Hepatocyte (in vitro differentiated cells): Measurements from ENCODE around the gene ENTHD1. TPM values are rescaled to one million over a fixed set of nuclear protein-coding genes. Genes with fewer than 3 reads are reported as not detected.

ENCODE experiments used
- DNase-seq: peaks from one replicate; pipeline ENCODE4 v3.0.0-alpha.2; 2016; ENCODE audit warnings: low spot score
- H2AFZ ChIP-seq: fragments of 200-600 bp; sonication (generic); 2 replicates; pipeline ENCODE4 v1.6.0; 2016; ENCODE audit warnings: antibody characterized with exemption, mild to moderate bottlenecking
- H3K27ac ChIP-seq: fragments of 200-600 bp; sonication (generic); 2 replicates; pipeline ENCODE4 v1.5.1; 2016; ENCODE audit warnings: mild to moderate bottlenecking
- H3K27me3 ChIP-seq: fragments of 200-600 bp; sonication (generic); 2 replicates; pipeline ENCODE4 v1.6.1; 2016
- H3K36me3 ChIP-seq: fragments of 200-600 bp; sonication (generic); replicated peaks from 2 replicates; pipeline ENCODE4 v1.5.1; 2016; ENCODE audit warnings: low read depth; ENCODE audit not compliant: insufficient read depth
- H3K4me1 ChIP-seq: fragments of 200-600 bp; sonication (generic); 2 replicates; pipeline ENCODE4 v1.5.1; 2016; ENCODE audit warnings: mild to moderate bottlenecking, moderate library complexity; ENCODE audit not compliant: insufficient read depth
- H3K4me2 ChIP-seq: fragments of 200-600 bp; sonication (generic); 2 replicates; pipeline ENCODE4 v1.6.0; 2016
- H3K4me3 ChIP-seq: fragments of 200-600 bp; sonication (generic); 2 replicates; pipeline ENCODE4 v1.5.1; 2016; ENCODE audit warnings: mild to moderate bottlenecking
- H3K79me2 ChIP-seq: fragments of 200-600 bp; sonication (generic); 2 replicates; pipeline ENCODE4 v1.6.0; 2017; ENCODE audit warnings: mild to moderate bottlenecking
- H3K9me2 ChIP-seq: fragments of 200-600 bp; sonication (generic); replicated peaks from 2 replicates; pipeline ENCODE4 v1.6.0; 2017; ENCODE audit warnings: mild to moderate bottlenecking; ENCODE audit not compliant: insufficient read depth
- H3K9me3 ChIP-seq: fragments of 200-600 bp; sonication (generic); 2 replicates; pipeline ENCODE4 v1.5.1; 2016; ENCODE audit warnings: low read depth, mild to moderate bottlenecking
- H4K20me1 ChIP-seq: fragments of 200-600 bp; sonication (generic); 2 replicates; pipeline ENCODE4 v1.6.0; 2016; ENCODE audit warnings: mild to moderate bottlenecking; ENCODE audit not compliant: insufficient read depth, poor library complexity, severe bottlenecking
- CTCF ChIP-seq: fragments of 200-600 bp; sonication (generic); IDR thresholded peaks from 2 replicates; pipeline ENCODE4 v1.5.1; 2016; ENCODE audit warnings: antibody characterized with exemption, mild to moderate bottlenecking; ENCODE audit not compliant: poor library complexity
- EZH2 ChIP-seq: fragments of 200-600 bp; sonication (generic); IDR thresholded peaks from 2 replicates; pipeline ENCODE4 v1.6.1; 2016; ENCODE audit warnings: antibody characterized with exemption, mild to moderate bottlenecking, borderline replicate concordance
- EZH2phosphoT487 ChIP-seq: fragments of 200-600 bp; sonication (generic); IDR thresholded peaks from one replicate; pipeline ENCODE4 v1.6.1; 2018; ENCODE audit warnings: antibody characterized with exemption, mild to moderate bottlenecking, low read depth, moderate library complexity; ENCODE audit not compliant: unreplicated experiment, severe bottlenecking
- WGBS: methylation state at CpG from one replicate; pipeline ENCODE4 v1.1.6; 2016; ENCODE audit warnings: low lambda C conversion rate; ENCODE audit errors: missing lambda C conversion rate; 5-methylcytosine and 5-hydroxymethylcytosine counted together
- polyA plus RNA-seq: library from polyadenylated mRNA; unstranded; fragments of >200 nt; fragmentation: Nextera tagmentation; extraction: Ambion mirVana; gene quantifications from 2 replicates; pipeline ENCODE4 v1.2.1, GENCODE V29; 2016
- total RNA-seq: library from RNA; depleted of rRNA; stranded (reverse); fragments of >200 nt; gene quantifications from 2 replicates; pipeline ENCODE4 v1.2.3, GENCODE V29; 2014

ENTHD1 gene
- total and polyA plus RNA-seq, 2 experiments from 2014 or later = not detected

- Histone ChIP-seq H3K27me3 (no peaks in the 10 kb centered on the region), H3K4me3 (no peak overlapping the region), H3K79me2 (no peaks in the 10 kb centered on the region), H2AFZ (no peak overlapping the region), H3K9me3 (no peaks in the 10 kb centered on the region), H4K20me1 (no peaks in the 10 kb centered on the region), H3K9me2 (no peaks in the 10 kb centered on the region), H3K4me1 (peaks cover under 1% of the 10 kb centered on the region), H3K27ac (no peak overlapping the region), H3K4me2 (no peak overlapping the region), H3K36me3 (no peaks in the 10 kb centered on the region)
- no peak for TF ChIP-seq EZH2
- no peak for TF ChIP-seq CTCF
- DNase-seq = no peak
- 89% methylated on average over 8 of the region's 8 CpGs for WGBS
Observed at GRCh38 chr22:39703091-39703490, 190.5 kb downstream of the ENTHD1 start.

- DNase-seq = no peak
- H2AFZ ChIP-seq = no peak overlapping the region
- no peaks in the 10 kb centered on the region for H3K4me1 ChIP-seq
- H3K4me3 ChIP-seq = no peak overlapping the region
- H3K4me2 ChIP-seq = no peak overlapping the region
- no peak overlapping the region for H3K27ac ChIP-seq
- H3K9me3 ChIP-seq = no peaks in the 10 kb centered on the region
- TF ChIP-seq CTCF = no peak
- TF ChIP-seq EZH2 = no peak
- TF ChIP-seq EZH2phosphoT487 = no peak
- no peaks in the 10 kb centered on the region for H3K36me3 ChIP-seq
- no peaks in the 10 kb centered on the region for H3K27me3 ChIP-seq
- 85% methylated on average over 7 of the region's 7 CpGs for WGBS
- no peaks in the 10 kb centered on the region for H4K20me1 ChIP-seq
- H3K79me2 ChIP-seq = no peaks in the 10 kb centered on the region
- H3K9me2 ChIP-seq = no peaks in the 10 kb centered on the region
Observed at GRCh38 chr22:39700565-39700964, 193.0 kb downstream of the ENTHD1 start.

GRCh38 chr22:39699631-39700360 is 193.8 kb downstream of the ENTHD1 start:
- H3K36me3 ChIP-seq = no peaks in the 10 kb centered on the region
- DNase-seq = no peak
- no peaks in the 10 kb centered on the region for H3K79me2 ChIP-seq
- no peak overlapping the region for H3K27ac ChIP-seq
- H3K4me3 ChIP-seq = no peak overlapping the region
- H4K20me1 ChIP-seq = no peaks in the 10 kb centered on the region
- no peaks in the 10 kb centered on the region for H3K4me1 ChIP-seq
- no peak overlapping the region for H2AFZ ChIP-seq
- H3K9me2 ChIP-seq = no peaks in the 10 kb centered on the region
- no peak for TF ChIP-seq CTCF
- no peak for TF ChIP-seq EZH2
- no peak for TF ChIP-seq EZH2phosphoT487
- no peaks in the 10 kb centered on the region for H3K27me3 ChIP-seq
- H3K9me3 ChIP-seq = no peaks in the 10 kb centered on the region
- no peak overlapping the region for H3K4me2 ChIP-seq
- 84% methylated on average over 19 of the region's 19 CpGs for WGBS
